HEK293 (cell line): ENCODE data around the gene VSIG10L.

Experiments used
- ELK4 ChIP-seq: IDR thresholded peaks from 2 replicates; pipeline ENCODE4 v1.6.1; 2011; ENCODE audit warnings: mild to moderate bottlenecking, low read depth, low read length, borderline replicate concordance
- GLI4 ChIP-seq: fragments of 450-650 bp; formaldehyde crosslinking; IDR thresholded peaks from 2 replicates; pipeline ENCODE4 v1.5.1; 2016; ENCODE audit warnings: missing biosample characterization, missing genetic modification characterization
- HIC1 ChIP-seq: fragments of 450-650 bp; formaldehyde crosslinking; IDR thresholded peaks from 2 replicates; pipeline ENCODE4 v1.5.1; 2016; ENCODE audit warnings: missing biosample characterization, missing genetic modification characterization
- KLF10 ChIP-seq: fragments of 450-650 bp; IDR thresholded peaks from 2 replicates; pipeline ENCODE4 v1.5.1; 2018; ENCODE audit warnings: missing biosample characterization, mild to moderate bottlenecking, missing genetic modification characterization
- KLF8 ChIP-seq: fragments of 450-650 bp; formaldehyde crosslinking; IDR thresholded peaks from 2 replicates; pipeline ENCODE4 v1.5.1; 2016; ENCODE audit warnings: missing biosample characterization, missing genetic modification characterization
- KLF9 ChIP-seq: fragments of 450-650 bp; formaldehyde crosslinking; IDR thresholded peaks from 2 replicates; pipeline ENCODE4 v1.5.1; 2016; ENCODE audit warnings: missing biosample characterization, missing genetic modification characterization, low read depth
- REST ChIP-seq: fragments of 450-650 bp; formaldehyde crosslinking; IDR thresholded peaks from 2 replicates; pipeline ENCODE4 v1.5.1; 2016; ENCODE audit warnings: missing biosample characterization, missing genetic modification characterization
- SP2 ChIP-seq: fragments of 450-650 bp; formaldehyde crosslinking; IDR thresholded peaks from 2 replicates; pipeline ENCODE4 v1.5.1; 2016; ENCODE audit warnings: missing biosample characterization, missing genetic modification characterization
- SP3 ChIP-seq: fragments of 450-650 bp; formaldehyde crosslinking; IDR thresholded peaks from 2 replicates; pipeline ENCODE4 v1.5.1; 2016; ENCODE audit warnings: missing biosample characterization, missing genetic modification characterization
- ZBTB11 ChIP-seq: fragments of 450-650 bp; formaldehyde crosslinking; conservative IDR thresholded peaks from 2 replicates; pipeline ENCODE4 v1.5.1; 2016; ENCODE audit warnings: low read depth, missing biosample characterization, missing genetic modification characterization
- ZBTB17 ChIP-seq: fragments of 450-650 bp; formaldehyde crosslinking; IDR thresholded peaks from 2 replicates; pipeline ENCODE4 v1.5.1; 2016; ENCODE audit warnings: missing biosample characterization, missing genetic modification characterization
- ZBTB20 ChIP-seq: fragments of 450-650 bp; formaldehyde crosslinking; IDR thresholded peaks from 2 replicates; pipeline ENCODE4 v1.5.1; 2016; ENCODE audit warnings: missing biosample characterization, missing genetic modification characterization
- ZNF302 ChIP-seq: fragments of 450-650 bp; formaldehyde crosslinking; IDR thresholded peaks from 2 replicates; pipeline ENCODE4 v1.5.1; 2016; ENCODE audit warnings: missing biosample characterization, missing genetic modification characterization, low read depth
- ZNF335 ChIP-seq: fragments of 450-650 bp; formaldehyde crosslinking; conservative IDR thresholded peaks from 2 replicates; pipeline ENCODE4 v1.5.1; 2016; ENCODE audit warnings: missing biosample characterization, missing genetic modification characterization
- ZNF366 ChIP-seq: fragments of 450-650 bp; formaldehyde crosslinking; conservative IDR thresholded peaks from 2 replicates; pipeline ENCODE4 v1.5.1; 2016; ENCODE audit warnings: missing biosample characterization, missing genetic modification characterization
- ZNF416 ChIP-seq: fragments of 450-650 bp; formaldehyde crosslinking; IDR thresholded peaks from 2 replicates; pipeline ENCODE4 v1.5.1; 2016; ENCODE audit warnings: missing biosample characterization, missing genetic modification characterization
- ZNF555 ChIP-seq: fragments of 450-650 bp; formaldehyde crosslinking; conservative IDR thresholded peaks from 2 replicates; pipeline ENCODE4 v1.5.1; 2017; ENCODE audit warnings: missing biosample characterization, mild to moderate bottlenecking, missing genetic modification characterization, inconsistent platforms
- ZNF600 ChIP-seq: fragments of 450-650 bp; formaldehyde crosslinking; IDR thresholded peaks from 2 replicates; pipeline ENCODE4 v1.5.1; 2016; ENCODE audit warnings: missing biosample characterization, missing genetic modification characterization
- ZNF623 ChIP-seq: fragments of 450-650 bp; formaldehyde crosslinking; IDR thresholded peaks from 2 replicates; pipeline ENCODE4 v1.5.1; 2016; ENCODE audit warnings: missing biosample characterization, missing genetic modification characterization
- ZNF792 ChIP-seq: fragments of 450-650 bp; formaldehyde crosslinking; IDR thresholded peaks from 2 replicates; pipeline ENCODE4 v1.5.1; 2016; ENCODE audit warnings: missing biosample characterization, missing genetic modification characterization
- ZNF843 ChIP-seq: fragments of 450-650 bp; formaldehyde crosslinking; IDR thresholded peaks from 2 replicates; pipeline ENCODE4 v1.5.1; 2016; ENCODE audit warnings: missing biosample characterization, missing genetic modification characterization
- TF ChIP-seq, protein P1 (sequence below): fragments of 450-650 bp; formaldehyde crosslinking; IDR thresholded peaks from 2 replicates; pipeline ENCODE4 v1.5.1; 2017; ENCODE audit warnings: missing biosample characterization, missing genetic modification characterization
- TF ChIP-seq, protein P2 (sequence below): fragments of 450-650 bp; formaldehyde crosslinking; IDR thresholded peaks from 2 replicates; pipeline ENCODE4; 2016; ENCODE audit warnings: missing biosample characterization, missing genetic modification characterization
- TF ChIP-seq, protein P3 (sequence below): sonication (generic); formaldehyde crosslinking; IDR thresholded peaks from 2 replicates; pipeline ENCODE4 v1.8.1; 2022; ENCODE audit warnings: mild to moderate bottlenecking, moderate library complexity, missing genetic modification reagents

The VSIG10L gene

GRCh38 chr19:51366389-51367254 lies 24.7 kb upstream of the VSIG10L start (continued):
- peak; percentile 81 for TF ChIP-seq ZNF335
- TF ChIP-seq ZNF416 (tag by site-specific recombination) = no peak
- TF ChIP-seq ZNF555 (tag by site-specific recombination) = no peak
- TF ChIP-seq GLI4 (tag by site-specific recombination) = peak; percentile 89
- peak; percentile 90 for TF ChIP-seq KLF8 (tag by site-specific recombination)
- peak; percentile 84 for TF ChIP-seq ZBTB17 (tag by site-specific recombination)
- TF ChIP-seq ZNF302 (tag by site-specific recombination) = no peak
- peak; percentile 81 for TF ChIP-seq KLF10 (tag by site-specific recombination)
- peak; percentile 69 for TF ChIP-seq ZBTB11
- peak; percentile 97 for TF ChIP-seq ZNF366 (tag by site-specific recombination)
- peak; percentile 91 for TF ChIP-seq SP2 (tag by site-specific recombination)
- 0 out of 2 replicates have a peak, but pooled peaks have one; percentile 27 for TF ChIP-seq HIC1
- TF ChIP-seq KLF9 (tag by site-specific recombination) = peak; percentile 91
- peak; percentile 82 for TF ChIP-seq ZBTB20 (tag by site-specific recombination)
- TF ChIP-seq, protein P1, sequence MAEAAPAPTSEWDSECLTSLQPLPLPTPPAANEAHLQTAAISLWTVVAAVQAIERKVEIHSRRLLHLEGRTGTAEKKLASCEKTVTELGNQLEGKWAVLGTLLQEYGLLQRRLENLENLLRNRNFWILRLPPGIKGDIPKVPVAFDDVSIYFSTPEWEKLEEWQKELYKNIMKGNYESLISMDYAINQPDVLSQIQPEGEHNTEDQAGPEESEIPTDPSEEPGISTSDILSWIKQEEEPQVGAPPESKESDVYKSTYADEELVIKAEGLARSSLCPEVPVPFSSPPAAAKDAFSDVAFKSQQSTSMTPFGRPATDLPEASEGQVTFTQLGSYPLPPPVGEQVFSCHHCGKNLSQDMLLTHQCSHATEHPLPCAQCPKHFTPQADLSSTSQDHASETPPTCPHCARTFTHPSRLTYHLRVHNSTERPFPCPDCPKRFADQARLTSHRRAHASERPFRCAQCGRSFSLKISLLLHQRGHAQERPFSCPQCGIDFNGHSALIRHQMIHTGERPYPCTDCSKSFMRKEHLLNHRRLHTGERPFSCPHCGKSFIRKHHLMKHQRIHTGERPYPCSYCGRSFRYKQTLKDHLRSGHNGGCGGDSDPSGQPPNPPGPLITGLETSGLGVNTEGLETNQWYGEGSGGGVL (tag by site-specific recombination) = peak; percentile 89
- no peak for TF ChIP-seq ELK4
- TF ChIP-seq REST (tag by site-specific recombination) = peak; percentile 14; the same call in 1 of the 2 replicates
- TF ChIP-seq, protein P2, sequence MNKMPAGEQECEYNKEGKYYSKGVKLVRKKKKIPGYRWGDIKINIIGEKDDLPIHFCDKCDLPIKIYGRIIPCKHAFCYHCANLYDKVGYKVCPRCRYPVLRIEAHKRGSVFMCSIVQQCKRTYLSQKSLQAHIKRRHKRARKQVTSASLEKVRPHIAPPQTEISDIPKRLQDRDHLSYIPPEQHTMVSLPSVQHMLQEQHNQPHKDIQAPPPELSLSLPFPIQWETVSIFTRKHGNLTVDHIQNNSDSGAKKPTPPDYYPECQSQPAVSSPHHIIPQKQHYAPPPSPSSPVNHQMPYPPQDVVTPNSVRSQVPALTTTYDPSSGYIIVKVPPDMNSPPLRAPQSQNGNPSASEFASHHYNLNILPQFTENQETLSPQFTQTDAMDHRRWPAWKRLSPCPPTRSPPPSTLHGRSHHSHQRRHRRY (tag by site-specific recombination) = peak; percentile 74; the same call in 1 of the 2 replicates
- peak; percentile 94 for TF ChIP-seq ZNF600 (tag by site-specific recombination)
- TF ChIP-seq ZNF792 = 0 out of 2 replicates have a peak, but pooled peaks have one; percentile 12
- TF ChIP-seq, protein P3, sequence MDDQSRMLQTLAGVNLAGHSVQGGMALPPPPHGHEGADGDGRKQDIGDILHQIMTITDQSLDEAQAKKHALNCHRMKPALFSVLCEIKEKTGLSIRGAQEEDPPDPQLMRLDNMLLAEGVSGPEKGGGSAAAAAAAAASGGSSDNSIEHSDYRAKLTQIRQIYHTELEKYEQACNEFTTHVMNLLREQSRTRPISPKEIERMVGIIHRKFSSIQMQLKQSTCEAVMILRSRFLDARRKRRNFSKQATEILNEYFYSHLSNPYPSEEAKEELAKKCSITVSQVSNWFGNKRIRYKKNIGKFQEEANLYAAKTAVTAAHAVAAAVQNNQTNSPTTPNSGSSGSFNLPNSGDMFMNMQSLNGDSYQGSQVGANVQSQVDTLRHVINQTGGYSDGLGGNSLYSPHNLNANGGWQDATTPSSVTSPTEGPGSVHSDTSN (CRISPR knock-in tag) = no peak
- peak; percentile 92 for TF ChIP-seq SP3 (tag by site-specific recombination)
- TF ChIP-seq ZNF843 (tag by site-specific recombination) = peak; percentile 79
- 0 out of 2 replicates have a peak, but pooled peaks have one; percentile 26 for TF ChIP-seq ZNF623 (tag by site-specific recombination)
